HG03521 (cell line): ENCODE data around the gene CACNB1.

ENCODE experiments used
- ATAC-seq: cut with Tn5 transposase; IDR thresholded peaks from one replicate; pipeline ENCODE4 v1.9.1; 2021; ENCODE audit warnings: mild to moderate bottlenecking, moderate library complexity; ENCODE audit not compliant: unreplicated experiment

Gene CACNB1

DNA sequence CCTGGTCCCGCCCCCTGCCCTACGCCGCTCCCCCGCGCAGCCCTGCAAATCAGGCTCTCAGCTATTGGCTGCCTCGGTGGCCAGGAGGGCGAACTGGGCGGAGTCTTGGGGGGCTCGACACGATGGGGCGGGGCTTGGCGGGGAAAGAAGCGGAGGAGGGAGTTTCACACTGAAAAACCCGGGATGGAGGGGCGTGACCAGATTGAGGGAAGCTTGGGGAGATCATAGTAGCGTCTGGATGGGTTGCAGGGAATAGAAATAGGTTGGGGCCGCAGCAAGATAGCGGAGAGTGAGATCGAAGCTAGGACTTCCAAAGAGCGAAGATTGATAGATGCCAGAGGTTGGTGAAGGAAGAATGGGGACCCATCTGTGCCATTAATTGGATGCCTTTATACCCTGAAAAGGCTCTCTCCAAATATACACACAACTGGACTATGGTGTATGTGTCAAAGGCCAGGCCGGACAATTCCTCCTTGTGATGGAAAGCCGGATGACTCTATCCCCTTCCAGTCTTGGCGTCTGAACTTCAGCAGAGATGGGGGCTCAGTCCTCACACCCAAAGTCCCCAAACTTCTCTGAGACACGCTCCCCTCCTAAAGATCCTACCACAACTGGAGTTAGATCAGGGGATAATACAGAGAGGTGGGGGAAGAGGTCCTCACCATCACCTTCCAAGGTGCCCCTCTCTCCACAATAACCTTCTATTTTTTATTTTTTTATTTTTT, 28.7 kb upstream of the CACNB1 start:
- no peak for ATAC-seq

DNA sequence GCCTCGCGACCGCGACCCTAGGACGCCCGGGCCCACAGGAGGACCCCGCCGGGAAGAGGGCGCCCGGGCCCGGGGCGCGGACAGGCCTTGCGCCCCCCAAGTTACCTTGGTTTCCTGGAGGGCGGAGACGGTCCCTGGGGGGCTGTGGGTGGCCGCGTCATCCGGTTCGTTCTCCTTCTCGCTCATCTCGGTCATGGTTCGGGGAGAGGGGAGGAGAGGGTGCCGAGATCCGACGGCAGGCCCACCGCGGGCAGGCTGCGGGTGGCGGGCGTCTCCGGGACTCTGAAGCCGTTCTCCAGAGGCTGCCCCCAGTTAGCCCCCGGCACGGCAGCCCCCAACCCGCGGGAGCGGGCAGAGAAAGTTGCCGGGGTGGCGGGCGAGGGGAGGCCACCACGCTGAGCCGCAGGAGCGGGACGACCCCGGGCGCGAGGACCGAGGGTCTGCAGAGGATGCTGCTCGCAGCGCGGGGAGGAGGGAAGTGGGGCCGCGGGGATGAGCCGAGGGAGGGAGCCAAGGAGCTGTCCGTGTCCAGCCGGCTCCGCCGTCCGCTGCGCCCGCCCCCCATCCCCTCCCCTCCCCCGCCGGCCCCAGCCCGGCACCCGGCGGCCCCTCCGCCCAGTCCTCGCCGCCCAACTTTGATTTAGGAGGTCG, 28.0 kb upstream of the CACNB1 start, which contains the start of gene STAC2:
TSS of gene STAC2 (minus strand) at position 638 of the 651 bp plus-strand sequence. CDS start at position 195, 443 bp downstream.
- ATAC-seq: no peak

DNA sequence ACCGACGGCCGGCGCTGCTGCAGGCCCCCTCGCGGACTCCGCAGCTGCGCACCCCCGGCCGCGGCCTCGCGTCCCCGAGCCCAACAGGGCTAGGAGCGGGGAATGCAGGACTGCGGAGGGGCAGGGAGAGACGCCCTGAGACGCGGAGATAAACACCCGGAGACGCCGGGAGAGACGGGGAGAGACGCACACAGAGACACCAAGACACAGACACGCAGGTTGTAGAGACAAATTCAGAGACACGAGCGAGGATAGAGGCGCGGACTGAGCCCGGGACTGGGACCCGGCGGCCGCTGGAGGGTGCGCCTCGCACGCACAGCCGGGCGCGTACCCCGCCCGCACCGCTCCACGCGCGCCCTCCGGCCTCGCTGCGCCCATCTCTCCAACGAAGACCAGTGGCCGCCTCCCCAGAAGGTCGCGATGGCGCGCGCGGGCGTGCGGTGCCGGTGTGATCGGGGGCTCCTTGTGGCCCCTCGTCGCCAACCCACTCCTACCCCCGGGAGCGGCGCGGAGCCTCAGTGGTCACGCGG, 27.4 kb upstream of the CACNB1 start:
- ATAC-seq: no peak

DNA sequence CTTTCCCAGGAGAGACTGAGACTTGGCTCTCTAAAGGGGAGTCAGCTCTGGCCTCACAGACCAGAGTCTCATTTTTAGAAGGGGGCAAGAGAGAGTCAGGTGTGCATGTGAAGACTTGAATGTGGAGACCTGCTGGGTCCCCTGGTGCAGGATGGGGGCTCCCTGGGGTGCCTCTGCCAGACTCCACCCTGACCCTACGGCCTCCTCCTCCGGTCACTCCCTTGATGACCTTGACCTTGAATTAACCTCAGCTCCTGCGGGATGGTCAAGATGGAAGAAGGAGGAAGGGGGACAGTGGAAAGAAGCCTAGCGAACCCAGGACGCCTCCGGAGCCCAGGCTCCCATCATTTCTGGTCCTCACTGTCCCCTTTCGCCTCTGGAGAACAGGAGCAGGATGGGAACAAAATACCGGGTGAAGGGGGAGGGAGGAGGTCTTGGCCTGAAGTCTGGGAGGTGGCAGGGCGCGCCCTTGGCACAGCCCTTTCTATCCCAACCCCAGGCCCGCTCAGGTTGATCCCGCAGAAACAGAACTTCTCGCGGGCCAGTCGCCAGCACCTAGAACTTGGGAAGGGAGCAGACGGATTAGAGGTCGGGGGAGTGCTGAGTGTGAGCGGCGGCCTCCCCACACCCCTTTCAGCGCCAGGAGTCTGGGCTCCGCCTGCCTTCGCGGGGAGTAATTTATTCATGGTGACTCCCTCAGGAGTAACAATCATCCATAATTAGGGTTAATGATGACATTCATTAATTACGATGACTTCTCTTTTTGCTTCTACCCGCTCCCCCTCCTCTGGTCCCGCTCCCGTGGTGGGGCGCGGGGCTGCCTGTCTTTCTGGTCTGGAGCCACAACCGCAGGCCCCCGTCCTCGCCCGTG, 26.7 kb upstream of the CACNB1 start:
- ATAC-seq: no peak

DNA sequence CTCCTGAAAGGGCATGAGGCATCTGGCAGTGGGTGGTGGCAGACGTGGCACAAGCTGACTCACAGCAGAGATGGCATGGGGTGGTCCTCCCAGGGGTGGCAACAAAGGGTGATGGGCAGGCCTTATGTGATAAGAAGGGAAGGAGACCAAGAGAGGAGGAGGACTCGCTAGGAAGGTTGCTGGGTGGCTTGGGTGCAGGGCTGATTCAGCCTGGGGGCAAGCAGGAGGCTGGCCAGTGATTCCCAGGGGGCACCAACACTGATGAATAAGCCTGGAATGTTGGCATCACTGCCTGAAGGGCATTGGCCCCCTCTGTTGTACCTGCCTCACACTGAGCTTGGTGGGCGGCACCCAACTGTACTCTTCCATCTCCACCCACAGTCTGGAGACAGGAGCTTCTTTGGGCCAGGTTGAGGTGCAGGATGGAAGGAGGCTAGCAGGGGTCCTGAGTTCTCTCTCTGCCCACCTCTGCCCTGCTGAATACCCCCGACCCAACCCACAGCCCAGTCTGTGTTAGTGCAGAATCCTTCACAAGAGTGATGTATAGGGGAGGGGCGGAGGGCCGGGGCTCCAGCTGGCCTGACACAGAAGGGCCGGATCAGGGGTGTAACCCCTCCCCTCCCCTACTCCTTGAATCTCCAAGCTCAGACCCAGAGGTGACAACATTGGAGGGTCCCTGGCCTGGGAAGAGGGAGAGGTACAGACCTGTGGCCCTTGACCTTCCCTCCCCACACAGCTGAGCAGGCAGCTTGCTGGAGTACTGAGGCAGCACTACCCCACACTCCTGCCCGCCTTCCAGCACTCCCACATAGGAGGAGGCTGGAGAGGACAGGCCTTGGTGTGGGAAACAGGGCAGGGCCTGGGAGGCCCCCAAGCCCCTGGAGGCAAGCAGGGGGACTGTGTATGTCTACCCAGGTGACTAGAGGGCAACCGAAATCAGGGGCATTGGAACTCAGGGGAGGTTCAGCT, 25.7 kb upstream of the CACNB1 start:
- ATAC-seq: no peak

DNA sequence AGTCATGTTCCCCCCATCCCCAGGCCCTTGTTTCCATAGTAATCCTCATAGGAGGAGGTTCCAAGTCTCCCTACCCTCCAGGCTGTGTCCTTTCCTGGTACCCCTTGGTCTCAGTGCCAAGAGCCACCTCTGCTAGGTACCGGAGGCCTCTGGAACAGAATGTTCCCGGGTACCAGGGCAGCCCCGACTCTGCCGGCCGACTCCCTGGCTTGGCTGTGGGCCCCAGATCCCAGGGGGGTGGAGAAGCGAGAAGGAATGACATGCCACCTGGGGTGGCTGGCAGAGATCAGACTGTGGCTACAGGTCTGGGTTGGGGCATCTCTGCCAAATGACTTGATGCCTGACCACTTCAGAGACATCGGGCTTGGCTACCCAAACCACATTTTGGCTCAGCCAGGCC, 24.7 kb upstream of the CACNB1 start:
- ATAC-seq: no peak

DNA sequence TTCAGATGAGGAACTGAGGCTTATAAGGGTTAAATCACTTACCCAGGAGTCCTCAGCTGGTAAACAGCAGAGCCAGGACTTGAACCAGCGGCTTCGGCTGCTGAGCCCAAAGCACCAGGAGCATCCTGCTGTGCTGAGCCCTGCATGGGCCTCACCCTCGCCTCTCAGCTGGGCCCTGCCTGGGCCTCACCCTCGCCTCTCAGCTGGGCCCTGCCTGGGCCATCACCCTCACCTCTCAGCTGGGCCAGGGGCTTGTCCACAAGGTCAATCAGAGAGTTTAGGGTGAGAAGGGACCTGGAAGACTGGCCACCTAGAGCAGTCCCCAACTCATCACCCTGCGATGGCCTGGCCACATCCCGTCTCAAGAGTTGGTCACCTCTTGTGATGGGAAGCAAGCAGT, 24.1 kb upstream of the CACNB1 start:
- no peak for ATAC-seq

DNA sequence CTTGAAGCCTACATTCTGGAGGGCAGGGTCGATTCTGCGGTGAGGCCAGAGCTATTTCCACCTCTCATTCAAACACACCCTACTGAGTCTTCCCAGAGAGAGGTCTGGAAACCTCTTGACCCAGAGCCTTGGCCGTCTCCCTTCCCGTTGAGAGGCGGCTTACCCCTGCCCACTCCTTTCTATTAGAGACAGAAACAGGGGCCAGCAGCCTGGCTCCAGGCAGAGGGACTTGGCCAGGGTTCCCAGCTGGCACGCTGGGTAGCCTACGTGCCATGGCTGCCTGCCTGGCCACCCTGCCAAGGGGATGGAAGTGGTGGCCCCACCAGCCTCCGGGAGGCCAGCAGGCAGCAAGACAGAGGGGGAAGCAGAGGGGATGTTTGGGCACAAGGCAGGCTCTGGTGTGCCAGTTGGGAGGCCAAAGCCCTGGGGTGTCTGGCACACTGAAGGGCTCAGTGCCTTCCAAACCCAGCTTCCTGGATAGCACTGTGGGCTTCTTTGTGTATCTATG, 22.2 kb upstream of the CACNB1 start:
- no peak for ATAC-seq

DNA sequence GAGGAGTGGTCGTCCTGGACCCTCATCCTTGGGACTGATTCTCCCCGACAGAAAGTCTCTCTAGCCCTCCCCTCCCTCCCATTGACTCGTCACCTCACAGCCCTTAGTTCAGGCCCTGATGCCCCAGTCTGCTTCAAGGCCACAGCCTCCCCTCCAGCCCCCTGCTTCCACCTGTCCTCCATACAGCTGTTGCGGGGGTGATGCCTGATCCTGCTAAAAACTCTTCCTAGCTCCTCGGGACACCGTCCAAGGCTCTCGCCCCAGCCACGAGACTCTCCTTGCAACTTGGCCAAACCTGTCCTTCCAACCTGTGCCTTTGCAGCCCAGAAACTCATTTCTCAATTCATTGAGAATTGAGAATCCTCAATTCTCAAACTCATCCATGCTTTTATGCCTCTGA, 21.4 kb upstream of the CACNB1 start:
- ATAC-seq: no peak

DNA sequence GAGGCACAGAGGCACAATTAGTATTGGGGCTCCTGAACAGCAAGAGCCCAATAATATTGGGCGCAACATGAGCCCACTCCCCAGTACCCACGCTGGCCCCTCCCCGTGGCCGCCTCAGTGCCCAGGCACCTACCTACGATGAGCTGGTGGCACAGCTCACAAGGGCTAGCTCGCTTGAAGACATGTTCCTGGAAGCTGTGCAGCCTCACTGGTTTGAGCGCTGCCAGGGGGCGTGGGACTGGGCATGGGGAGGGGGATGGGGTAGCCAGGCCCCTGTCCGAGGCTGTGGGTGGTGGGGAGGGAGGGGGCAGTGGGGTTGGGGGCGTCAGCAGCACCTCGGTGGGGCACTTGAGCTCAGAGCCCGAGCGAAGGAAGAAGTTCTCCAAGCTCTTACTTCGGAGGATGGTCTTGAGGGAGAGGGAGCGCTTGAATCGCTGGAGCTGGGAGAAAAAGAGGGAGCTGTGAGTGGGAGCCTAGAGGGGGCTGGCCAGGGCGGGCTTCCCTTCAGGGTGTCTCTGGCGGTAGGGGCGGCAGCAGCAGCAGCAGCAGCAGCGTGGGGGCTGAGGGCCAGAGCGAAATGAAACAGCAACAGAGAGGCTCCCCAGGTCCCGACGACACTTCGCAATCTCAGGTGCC, 20.4 kb upstream of the CACNB1 start:
- no peak for ATAC-seq

DNA sequence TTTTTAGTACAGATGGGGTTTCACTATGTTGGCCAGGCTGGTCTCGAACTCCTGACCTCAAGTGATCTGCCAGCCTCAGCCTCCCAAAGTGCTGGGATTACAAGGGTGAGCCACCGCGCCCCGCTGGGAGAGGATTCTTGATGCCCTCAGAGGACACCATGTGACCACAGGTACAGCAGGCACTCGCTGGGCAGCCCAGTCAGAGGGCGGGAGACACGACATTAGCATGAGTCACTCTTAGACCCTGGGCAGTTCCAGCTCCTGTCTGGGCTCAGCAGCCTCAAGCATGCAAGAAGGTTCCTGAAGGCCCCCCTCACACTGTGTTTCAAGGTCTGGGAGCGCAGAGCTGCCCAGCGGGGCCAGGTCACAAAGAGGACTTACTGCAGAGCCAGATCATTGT, 16.4 kb upstream of the CACNB1 start:
- no peak for ATAC-seq

DNA sequence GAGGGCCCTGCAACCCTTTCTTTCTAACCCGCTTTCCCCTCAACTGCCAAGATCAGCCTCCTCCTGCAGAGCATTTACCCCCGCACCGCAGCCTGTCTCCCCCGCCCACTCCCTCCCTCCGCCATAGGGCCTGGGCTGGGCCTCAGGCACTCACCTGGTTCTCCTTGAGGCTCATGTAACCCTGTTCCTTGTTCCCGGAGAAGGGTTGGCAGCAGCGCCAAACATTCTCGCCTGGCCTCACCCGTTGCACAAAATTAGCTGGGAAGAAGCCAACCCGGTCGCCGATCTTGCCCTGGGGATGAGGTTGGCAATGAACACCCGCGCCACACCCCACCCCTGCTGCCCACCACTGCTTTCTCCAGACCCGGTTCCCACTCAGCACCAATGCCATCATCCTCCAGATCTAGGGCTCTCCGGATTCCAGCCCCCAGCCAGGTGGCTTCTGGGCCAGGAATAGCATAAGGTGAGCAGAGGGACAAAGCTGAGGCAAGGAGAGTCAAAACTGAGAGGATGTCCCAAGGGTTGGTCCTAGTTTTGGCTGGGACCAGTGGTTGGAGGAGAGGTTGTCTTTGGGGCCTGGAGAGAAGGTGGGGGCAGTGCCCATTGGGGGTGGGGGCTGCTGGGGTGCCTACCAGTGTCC, 15.5 kb upstream of the CACNB1 start:
- ATAC-seq: no peak

DNA sequence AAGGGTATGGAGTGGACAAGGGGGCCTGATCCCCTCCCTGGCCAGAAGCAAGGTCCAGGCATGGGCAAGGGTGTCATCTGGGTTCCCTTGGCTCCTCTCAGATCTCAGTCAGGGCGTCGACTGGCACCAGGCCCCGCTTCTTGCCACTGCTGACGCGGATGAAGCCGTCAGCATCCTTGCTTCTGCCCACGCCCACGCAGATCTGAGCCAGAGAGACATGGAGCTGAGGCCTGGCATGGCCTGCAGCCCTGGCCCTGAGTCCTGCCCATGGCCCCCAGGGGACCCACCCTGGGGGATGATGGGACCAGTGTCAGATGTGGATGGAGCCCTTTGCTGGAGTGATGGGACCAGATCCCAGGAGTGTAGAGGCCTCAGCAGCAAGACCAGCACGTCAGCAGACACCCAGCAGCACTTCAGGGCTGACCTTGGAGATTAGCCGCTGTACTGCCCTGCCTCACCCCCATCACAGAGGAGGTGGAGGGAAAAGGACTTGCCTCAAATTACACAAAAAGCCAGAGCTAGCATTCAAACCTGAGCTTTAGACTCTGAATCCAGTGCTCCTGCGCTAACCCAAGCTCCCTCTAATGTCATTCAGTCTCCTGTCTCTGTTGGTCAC, 14.8 kb upstream of the CACNB1 start:
- ATAC-seq: no peak

DNA sequence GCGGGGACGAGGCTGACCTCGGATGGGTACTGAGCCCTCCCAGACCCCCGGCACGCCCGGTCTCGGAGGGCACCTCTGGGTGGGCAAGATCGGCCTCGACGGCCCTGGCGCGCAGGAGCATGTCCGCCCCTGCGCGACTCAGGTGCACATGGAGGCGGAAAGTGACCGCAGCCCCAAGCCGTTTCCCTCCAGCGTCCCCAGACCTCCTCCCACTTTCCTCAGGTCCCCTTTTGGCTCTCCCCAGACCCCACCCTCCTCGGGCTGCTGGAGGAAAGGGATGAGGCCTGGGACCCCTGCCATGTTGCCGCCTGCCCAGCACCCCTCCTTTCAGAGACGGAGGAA, 12.6 kb upstream of the CACNB1 start:
- no peak for ATAC-seq

DNA sequence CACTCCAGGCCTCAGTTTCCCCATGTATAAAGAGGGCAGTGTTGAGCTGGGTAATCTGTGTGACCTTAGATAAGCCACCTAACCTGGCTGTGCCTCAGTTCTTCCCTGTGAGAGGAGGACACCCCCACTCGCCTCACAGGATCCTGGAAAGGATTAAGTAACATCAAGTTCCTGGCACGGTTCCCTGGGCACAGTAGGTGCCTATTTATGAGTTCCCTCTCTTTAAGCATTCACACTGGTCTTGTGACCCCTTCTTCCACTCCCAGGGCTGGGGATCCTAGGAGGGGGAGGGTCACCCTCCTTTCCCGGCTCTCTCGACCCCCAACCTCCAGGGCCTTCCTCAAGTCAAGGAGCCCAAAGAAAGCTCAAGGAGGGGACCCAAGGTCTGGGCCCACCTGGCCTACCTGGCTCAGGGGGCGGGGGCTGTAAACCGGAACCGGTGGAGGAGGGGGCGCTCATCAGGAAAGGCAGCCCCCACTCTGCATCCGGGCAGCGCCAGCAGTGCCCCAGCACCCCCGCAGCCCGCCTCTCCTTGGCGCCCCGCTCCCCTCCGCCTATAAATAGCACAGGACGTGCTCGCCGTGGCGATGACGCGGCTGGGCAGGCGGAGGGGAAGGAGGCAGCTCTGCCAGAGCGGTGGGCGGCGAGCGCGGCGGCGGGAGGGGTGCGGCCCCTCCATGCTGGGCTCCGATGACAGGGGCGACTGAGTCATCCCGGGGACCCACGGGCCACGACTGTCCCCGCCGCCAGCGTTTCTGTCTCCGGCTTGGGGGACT, 12.0 kb upstream of the CACNB1 start:
- no peak for ATAC-seq

DNA sequence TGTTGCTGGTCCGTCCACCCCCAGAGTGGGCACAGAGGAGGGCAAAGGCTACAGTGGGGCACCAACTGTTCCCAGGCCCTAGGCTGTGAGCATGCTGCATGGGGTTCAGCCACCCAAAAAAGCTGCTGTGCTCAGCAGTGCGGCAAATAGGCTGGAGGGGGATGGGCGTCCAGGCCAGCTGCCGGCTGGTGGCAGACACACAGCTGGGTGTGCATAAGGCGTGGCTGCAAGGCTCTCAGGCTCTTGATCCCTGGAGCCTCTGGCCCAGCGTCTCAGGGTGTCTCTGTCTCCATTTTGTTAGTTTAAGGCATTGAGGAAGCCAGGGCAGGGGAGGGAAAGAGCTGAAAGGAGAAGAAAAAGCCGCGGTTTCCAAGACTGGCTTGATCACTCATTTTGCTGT, 11.4 kb upstream of the CACNB1 start:
- no peak for ATAC-seq

DNA sequence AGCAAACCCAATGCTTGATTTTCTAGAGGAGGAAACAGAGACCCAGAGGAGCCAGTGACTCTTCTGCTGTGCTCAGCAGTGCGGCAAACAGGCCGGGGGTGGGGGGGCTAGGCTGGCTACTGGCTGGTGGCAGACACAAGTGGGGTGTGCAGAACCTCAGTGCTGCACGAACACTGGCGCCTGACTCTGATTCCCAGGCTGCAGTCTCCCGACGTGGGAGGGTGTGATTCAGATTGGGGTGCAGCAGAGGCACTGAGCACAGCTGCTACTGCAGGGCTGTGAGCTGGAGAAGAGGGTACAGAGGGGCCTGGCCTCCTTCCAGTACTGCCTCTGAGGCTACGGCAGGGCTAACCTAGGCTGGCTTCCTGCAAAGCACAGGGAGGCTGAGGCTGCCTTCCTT, 10.7 kb upstream of the CACNB1 start:
- ATAC-seq: no peak

DNA sequence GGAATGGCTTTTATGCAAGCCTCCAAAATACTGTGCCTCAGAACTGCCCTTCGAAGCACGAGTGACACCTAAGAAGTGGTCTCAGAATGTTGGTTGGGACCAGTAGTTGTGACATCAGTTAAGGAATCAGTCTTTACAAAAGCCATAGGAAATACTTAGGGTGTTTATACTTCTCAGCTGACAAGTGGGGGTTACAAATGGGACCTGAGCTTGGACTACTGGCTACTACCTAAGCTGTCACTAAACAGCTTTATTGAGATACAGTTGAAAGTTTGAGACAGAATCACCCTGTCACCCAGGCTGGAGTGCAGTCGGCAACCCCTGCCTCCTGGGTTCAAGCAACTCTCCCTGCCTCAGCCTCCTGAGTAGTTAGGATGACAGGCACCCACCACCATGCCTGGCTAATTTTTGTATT, 7.7 kb upstream of the CACNB1 start:
- ATAC-seq: no peak
